HEK293 (cell line): ENCODE results near the gene RBM10.

Experiments used
- BCL11B ChIP-seq: fragments of 450-650 bp; formaldehyde crosslinking; IDR thresholded peaks from 2 replicates; pipeline ENCODE4 v1.5.1; 2016; ENCODE audit warnings: low read depth, missing biosample characterization, missing genetic modification characterization
- GLI4 ChIP-seq: fragments of 450-650 bp; formaldehyde crosslinking; IDR thresholded peaks from 2 replicates; pipeline ENCODE4 v1.5.1; 2016; ENCODE audit warnings: missing biosample characterization, missing genetic modification characterization
- KLF17 ChIP-seq: fragments of 450-650 bp; formaldehyde crosslinking; IDR thresholded peaks from 2 replicates; pipeline ENCODE4 v1.5.1; 2016; ENCODE audit warnings: missing biosample characterization, missing genetic modification characterization
- OSR2 ChIP-seq: fragments of 450-650 bp; formaldehyde crosslinking; IDR thresholded peaks from 2 replicates; pipeline ENCODE4 v1.5.1; 2016; ENCODE audit warnings: missing biosample characterization, missing genetic modification characterization
- PRDM10 ChIP-seq: fragments of 450-650 bp; formaldehyde crosslinking; IDR thresholded peaks from 2 replicates; pipeline ENCODE4 v1.5.1; 2016; ENCODE audit warnings: missing biosample characterization, missing genetic modification characterization
- SP2 ChIP-seq: fragments of 450-650 bp; formaldehyde crosslinking; IDR thresholded peaks from 2 replicates; pipeline ENCODE4 v1.5.1; 2016; ENCODE audit warnings: missing biosample characterization, missing genetic modification characterization
- YY1 ChIP-seq: fragments of 450-650 bp; formaldehyde crosslinking; IDR thresholded peaks from 2 replicates; pipeline ENCODE4 v1.5.1; 2018; ENCODE audit warnings: missing biosample characterization, missing genetic modification characterization
- ZBTB1 ChIP-seq: fragments of 450-650 bp; formaldehyde crosslinking; IDR thresholded peaks from 2 replicates; pipeline ENCODE4 v1.5.1; 2016; ENCODE audit warnings: missing biosample characterization, missing genetic modification characterization
- ZIC2 ChIP-seq: fragments of 450-650 bp; formaldehyde crosslinking; IDR thresholded peaks from 2 replicates; pipeline ENCODE4 v1.5.1; 2016; ENCODE audit warnings: missing biosample characterization, missing genetic modification characterization
- ZNF114 ChIP-seq: fragments of 450-650 bp; formaldehyde crosslinking; IDR thresholded peaks from 2 replicates; pipeline ENCODE4 v1.5.0; 2017; ENCODE audit warnings: missing biosample characterization, missing genetic modification characterization
- ZNF202 ChIP-seq: fragments of 450-650 bp; formaldehyde crosslinking; IDR thresholded peaks from 2 replicates; pipeline ENCODE4 v1.5.1; 2016; ENCODE audit warnings: missing biosample characterization, missing genetic modification characterization, borderline replicate concordance
- ZNF394 ChIP-seq: fragments of 450-650 bp; formaldehyde crosslinking; IDR thresholded peaks from 2 replicates; pipeline ENCODE4 v1.5.1; 2016; ENCODE audit warnings: missing biosample characterization, missing genetic modification characterization, mild to moderate bottlenecking, moderate library complexity, borderline replicate concordance
- ZNF513 ChIP-seq: fragments of 450-650 bp; IDR thresholded peaks from 2 replicates; pipeline ENCODE4 v1.5.1; 2018; ENCODE audit warnings: missing biosample characterization, missing genetic modification characterization
- ZNF514 ChIP-seq: fragments of 450-650 bp; formaldehyde crosslinking; IDR thresholded peaks from 2 replicates; pipeline ENCODE4 v1.5.1; 2016; ENCODE audit warnings: missing biosample characterization, missing genetic modification characterization
- ZNF529 ChIP-seq: fragments of 450-650 bp; formaldehyde crosslinking; IDR thresholded peaks from 2 replicates; pipeline ENCODE4 v1.5.1; 2017; ENCODE audit warnings: missing genetic modification characterization, missing biosample characterization; ENCODE audit not compliant: insufficient replicate concordance
- ZNF561 ChIP-seq: fragments of 450-650 bp; IDR thresholded peaks from 2 replicates; pipeline ENCODE4 v1.5.1; 2018; ENCODE audit warnings: missing biosample characterization, missing genetic modification characterization, borderline replicate concordance
- ZNF610 ChIP-seq: fragments of 450-650 bp; formaldehyde crosslinking; IDR thresholded peaks from 2 replicates; pipeline ENCODE4 v1.5.1; 2016; ENCODE audit warnings: missing biosample characterization, missing genetic modification characterization, borderline replicate concordance
- ZNF623 ChIP-seq: fragments of 450-650 bp; formaldehyde crosslinking; IDR thresholded peaks from 2 replicates; pipeline ENCODE4 v1.5.1; 2016; ENCODE audit warnings: missing biosample characterization, missing genetic modification characterization
- ZNF626 ChIP-seq: fragments of 450-650 bp; sonication (Bioruptor Pico); formaldehyde crosslinking; IDR thresholded peaks from 2 replicates; pipeline ENCODE4 v1.5.1; 2018; ENCODE audit warnings: missing biosample characterization, missing genetic modification characterization, inconsistent platforms
- ZNF629 ChIP-seq: fragments of 450-650 bp; formaldehyde crosslinking; IDR thresholded peaks from 2 replicates; pipeline ENCODE4 v1.5.1; 2017; ENCODE audit warnings: missing biosample characterization, missing genetic modification characterization
- ZNF76 ChIP-seq: fragments of 450-650 bp; formaldehyde crosslinking; IDR thresholded peaks from 2 replicates; pipeline ENCODE4; 2016; ENCODE audit warnings: low read depth, missing biosample characterization, missing genetic modification characterization, borderline replicate concordance
- ZNF776 ChIP-seq: fragments of 450-650 bp; formaldehyde crosslinking; IDR thresholded peaks from 2 replicates; pipeline ENCODE4 v1.5.0; 2017; ENCODE audit warnings: missing biosample characterization, missing genetic modification characterization, borderline replicate concordance
- ZNF830 ChIP-seq: fragments of 450-650 bp; IDR thresholded peaks from 2 replicates; pipeline ENCODE4 v1.5.0; 2018; ENCODE audit warnings: missing biosample characterization, missing genetic modification characterization, low read depth, mild to moderate bottlenecking, moderate library complexity
- ZSCAN16 ChIP-seq: fragments of 450-650 bp; formaldehyde crosslinking; IDR thresholded peaks from 2 replicates; pipeline ENCODE4 v1.5.1; 2016; ENCODE audit warnings: missing biosample characterization, missing genetic modification characterization
- TF ChIP-seq, protein P1 (sequence below): fragments of 450-650 bp; formaldehyde crosslinking; IDR thresholded peaks from 2 replicates; pipeline ENCODE4 v1.5.1; 2016; ENCODE audit warnings: missing biosample characterization, missing genetic modification characterization
- TF ChIP-seq, protein P2 (sequence below): fragments of 450-650 bp; formaldehyde crosslinking; IDR thresholded peaks from 2 replicates; pipeline ENCODE4 v1.5.1; 2016; ENCODE audit warnings: missing biosample characterization, missing genetic modification characterization
- TF ChIP-seq, protein P3 (sequence below): fragments of 450-650 bp; formaldehyde crosslinking; IDR thresholded peaks from 2 replicates; pipeline ENCODE4 v1.5.1; 2016; ENCODE audit warnings: missing biosample characterization, missing genetic modification characterization

The RBM10 gene

DNA sequence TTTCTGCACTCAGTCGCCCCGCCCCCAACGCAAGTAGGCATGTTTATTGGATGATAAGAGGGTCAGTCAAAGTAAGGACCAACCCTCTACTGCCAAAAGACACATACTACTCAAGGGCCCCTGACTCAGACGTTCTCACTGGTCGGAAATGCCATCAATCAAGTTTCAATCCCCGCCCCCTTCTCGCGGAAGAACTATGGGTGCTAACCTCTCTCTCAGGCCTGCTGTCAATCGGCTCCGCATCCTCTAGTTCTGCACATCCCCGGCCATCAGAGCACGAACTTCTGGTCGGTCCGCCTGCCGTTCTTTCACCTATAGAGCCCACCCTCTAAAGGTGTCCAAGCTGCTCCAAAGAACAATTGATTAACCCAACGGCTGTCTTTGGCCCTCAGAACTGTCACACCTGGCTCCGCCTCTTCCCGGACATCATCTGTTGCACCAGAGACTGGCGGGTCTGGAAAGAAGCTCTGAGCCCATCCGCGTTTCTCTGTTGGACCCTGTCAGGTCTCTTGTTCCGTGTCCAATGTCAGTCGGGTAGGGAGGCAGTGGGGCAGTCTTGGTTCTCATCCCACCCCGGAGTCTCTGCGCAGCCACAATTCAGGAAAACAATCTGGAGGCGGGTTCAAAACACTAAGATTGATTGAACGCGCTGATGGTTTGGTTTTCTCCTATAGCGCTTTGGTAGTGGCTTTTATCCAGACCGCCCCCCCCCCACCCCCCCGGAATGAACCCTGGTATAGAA is 15.7 kb upstream of the RBM10 start (continued):
- TF ChIP-seq ZNF629 (0 out of 2 replicates have a peak, but pooled peaks have one; percentile 44), ZNF830 (tag by site-specific recombination) (no peak), YY1 (tag by site-specific recombination) (peak; percentile 22; the same call in 1 of the 2 replicates), ZNF513 (tag by site-specific recombination) (no peak), ZNF394 (tag by site-specific recombination) (0 out of 2 replicates have a peak, but pooled peaks have one; percentile 47), ZBTB1 (tag by site-specific recombination) (no peak), ZNF76 (tag by site-specific recombination) (peak; percentile 75), ZSCAN16 (tag by site-specific recombination) (no peak), ZNF626 (tag by site-specific recombination) (no peak), ZIC2 (tag by site-specific recombination) (no peak), ZNF561 (tag by site-specific recombination) (no peak; the same call in 1 of the 2 replicates), ZNF776 (tag by site-specific recombination) (no peak), KLF17 (tag by site-specific recombination) (peak; percentile 48; the same call in 1 of the 2 replicates), ZNF514 (tag by site-specific recombination) (no peak), OSR2 (tag by site-specific recombination) (no peak), ZNF202 (tag by site-specific recombination) (no peak), BCL11B (tag by site-specific recombination) (no peak), ZNF114 (tag by site-specific recombination) (no peak), GLI4 (tag by site-specific recombination) (no peak), ZNF623 (no peak), SP2 (tag by site-specific recombination) (peak; percentile 91), ZNF610 (tag by site-specific recombination) (no peak), ZNF529 (tag by site-specific recombination) (no peak), PRDM10 (tag by site-specific recombination) (peak; percentile 47)
- TF ChIP-seq, protein P1, sequence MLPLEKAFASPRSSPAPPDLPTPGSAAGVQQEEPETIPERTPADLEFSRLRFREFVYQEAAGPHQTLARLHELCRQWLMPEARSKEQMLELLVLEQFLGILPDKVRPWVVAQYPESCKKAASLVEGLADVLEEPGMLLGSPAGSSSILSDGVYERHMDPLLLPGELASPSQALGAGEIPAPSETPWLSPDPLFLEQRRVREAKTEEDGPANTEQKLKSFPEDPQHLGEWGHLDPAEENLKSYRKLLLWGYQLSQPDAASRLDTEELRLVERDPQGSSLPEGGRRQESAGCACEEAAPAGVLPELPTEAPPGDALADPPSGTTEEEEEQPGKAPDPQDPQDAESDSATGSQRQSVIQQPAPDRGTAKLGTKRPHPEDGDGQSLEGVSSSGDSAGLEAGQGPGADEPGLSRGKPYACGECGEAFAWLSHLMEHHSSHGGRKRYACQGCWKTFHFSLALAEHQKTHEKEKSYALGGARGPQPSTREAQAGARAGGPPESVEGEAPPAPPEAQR (tag by site-specific recombination): no peak
- TF ChIP-seq, protein P2, sequence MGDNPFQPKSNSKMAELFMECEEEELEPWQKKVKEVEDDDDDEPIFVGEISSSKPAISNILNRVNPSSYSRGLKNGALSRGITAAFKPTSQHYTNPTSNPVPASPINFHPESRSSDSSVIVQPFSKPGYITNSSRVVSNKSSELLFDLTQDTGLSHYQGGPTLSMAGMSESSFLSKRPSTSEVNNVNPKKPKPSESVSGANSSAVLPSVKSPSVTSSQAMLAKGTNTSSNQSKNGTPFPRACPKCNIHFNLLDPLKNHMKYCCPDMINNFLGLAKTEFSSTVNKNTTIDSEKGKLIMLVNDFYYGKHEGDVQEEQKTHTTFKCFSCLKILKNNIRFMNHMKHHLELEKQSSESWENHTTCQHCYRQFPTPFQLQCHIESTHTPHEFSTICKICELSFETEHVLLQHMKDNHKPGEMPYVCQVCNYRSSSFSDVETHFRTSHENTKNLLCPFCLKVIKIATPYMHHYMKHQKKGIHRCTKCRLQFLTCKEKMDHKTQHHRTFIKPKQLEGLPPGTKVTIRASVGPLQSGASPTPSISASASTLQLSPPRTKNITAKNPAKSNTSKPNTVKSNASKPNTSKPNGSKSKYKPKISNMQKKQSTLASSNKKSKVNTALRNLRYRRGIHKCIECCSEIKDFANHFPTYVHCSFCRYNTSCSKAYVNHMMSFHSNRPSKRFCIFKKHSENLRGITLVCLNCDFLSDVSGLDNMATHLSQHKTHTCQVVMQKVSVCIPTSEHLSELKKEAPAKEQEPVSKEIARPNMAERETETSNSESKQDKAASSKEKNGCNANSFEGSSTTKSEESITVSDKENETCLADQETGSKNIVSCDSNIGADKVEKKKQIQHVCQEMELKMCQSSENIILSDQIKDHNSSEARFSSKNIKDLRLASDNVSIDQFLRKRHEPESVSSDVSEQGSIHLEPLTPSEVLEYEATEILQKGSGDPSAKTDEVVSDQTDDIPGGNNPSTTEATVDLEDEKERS (tag by site-specific recombination): no peak
- TF ChIP-seq, protein P3, sequence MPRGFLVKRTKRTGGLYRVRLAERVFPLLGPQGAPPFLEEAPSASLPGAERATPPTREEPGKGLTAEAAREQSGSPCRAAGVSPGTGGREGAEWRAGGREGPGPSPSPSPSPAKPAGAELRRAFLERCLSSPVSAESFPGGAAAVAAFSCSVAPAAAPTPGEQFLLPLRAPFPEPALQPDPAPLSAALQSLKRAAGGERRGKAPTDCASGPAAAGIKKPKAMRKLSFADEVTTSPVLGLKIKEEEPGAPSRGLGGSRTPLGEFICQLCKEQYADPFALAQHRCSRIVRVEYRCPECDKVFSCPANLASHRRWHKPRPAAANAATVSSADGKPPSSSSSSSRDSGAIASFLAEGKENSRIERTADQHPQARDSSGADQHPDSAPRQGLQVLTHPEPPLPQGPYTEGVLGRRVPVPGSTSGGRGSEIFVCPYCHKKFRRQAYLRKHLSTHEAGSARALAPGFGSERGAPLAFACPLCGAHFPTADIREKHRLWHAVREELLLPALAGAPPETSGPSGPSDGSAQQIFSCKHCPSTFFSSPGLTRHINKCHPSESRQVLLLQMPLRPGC (tag by site-specific recombination): no peak
